T-helper 2 cell treated with Interferon-gamma antibody and Interleukin-4, amounts not matched to agents 5 μg/mL and 100 μg/mL, for 36 hours (primary cell): ENCODE results near the gene ALDH5A1.

Experiments used
- DNase-seq: peaks from one replicate; pipeline ENCODE4 v3.0.0; 2021; ENCODE audit warnings: low spot score
- H3K27ac Mint-ChIP-seq: one replicate; pipeline ENCODE4 v1.8.0; 2021; ENCODE audit warnings: mild to moderate bottlenecking, mixed read lengths
- H3K27me3 Mint-ChIP-seq: one replicate; pipeline ENCODE4 v1.8.0; 2021; ENCODE audit warnings: low read depth, mixed read lengths
- H3K36me3 Mint-ChIP-seq: one replicate; pipeline ENCODE4 v1.8.0; 2021; ENCODE audit warnings: low read depth, mixed read lengths
- H3K4me1 Mint-ChIP-seq: one replicate; pipeline ENCODE4 v1.8.0; 2021; ENCODE audit warnings: low read depth, mixed read lengths
- H3K4me3 Mint-ChIP-seq: one replicate; pipeline ENCODE4 v1.8.0; 2022; ENCODE audit warnings: mild to moderate bottlenecking, moderate library complexity, mixed read lengths
- H3K9me3 Mint-ChIP-seq: one replicate; pipeline ENCODE4 v1.8.0; 2021; ENCODE audit warnings: mixed read lengths

Gene ALDH5A1

DNA sequence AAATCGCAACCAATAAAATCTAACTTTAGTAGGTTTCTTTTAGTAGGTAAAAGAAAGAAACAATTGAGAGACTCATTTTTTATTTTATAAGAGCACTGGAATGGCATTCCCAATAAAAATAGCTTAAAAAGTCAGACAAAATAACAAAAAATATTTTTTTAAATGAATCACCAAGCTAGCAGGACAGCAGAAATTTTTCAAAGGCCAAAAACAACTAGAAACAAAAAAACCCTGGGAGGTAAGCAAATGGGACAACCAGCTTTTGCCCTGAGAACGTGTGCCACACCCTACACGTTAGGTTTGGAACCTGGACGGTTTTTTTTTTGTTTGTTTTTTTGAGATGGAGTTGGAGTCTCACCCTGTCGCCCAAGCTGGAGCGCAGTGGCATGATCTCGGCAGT is 25.0 kb upstream of the ALDH5A1 start:
- Mint-ChIP-seq H3K36me3 (no peaks in the 10 kb centered on the region), H3K9me3 (no peaks in the 10 kb centered on the region), H3K27me3 (peaks cover 2% of the 10 kb centered on the region), H3K27ac (no peak overlapping the region), H3K4me3 (no peak overlapping the region), H3K4me1 (no peaks in the 10 kb centered on the region)
- DNase-seq = no peak

DNA sequence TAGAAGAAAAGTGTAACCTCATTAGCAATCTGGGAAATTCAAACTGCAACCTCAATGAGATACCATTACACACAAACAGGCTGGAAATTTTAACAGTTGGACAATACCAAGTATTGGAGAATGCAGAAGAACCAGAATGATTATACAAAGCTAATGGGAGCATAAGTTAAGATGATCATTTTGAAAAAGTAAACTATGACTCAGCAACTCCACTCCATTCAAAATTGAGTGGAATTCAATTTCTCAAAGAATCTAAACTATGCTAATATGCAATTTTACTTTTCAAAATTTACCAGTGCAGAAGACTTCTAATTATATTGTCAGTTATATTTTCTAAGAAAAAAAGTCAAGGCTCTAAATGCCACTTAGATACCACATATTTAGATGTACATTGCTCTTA is 22.6 kb upstream of the ALDH5A1 start:
- no peak overlapping the region for H3K4me3 Mint-ChIP-seq
- H3K27me3 Mint-ChIP-seq = no peaks in the 10 kb centered on the region
- DNase-seq = no peak
- no peak overlapping the region for H3K27ac Mint-ChIP-seq
- H3K36me3 Mint-ChIP-seq = no peaks in the 10 kb centered on the region
- no peaks in the 10 kb centered on the region for H3K4me1 Mint-ChIP-seq
- H3K9me3 Mint-ChIP-seq = no peaks in the 10 kb centered on the region

DNA sequence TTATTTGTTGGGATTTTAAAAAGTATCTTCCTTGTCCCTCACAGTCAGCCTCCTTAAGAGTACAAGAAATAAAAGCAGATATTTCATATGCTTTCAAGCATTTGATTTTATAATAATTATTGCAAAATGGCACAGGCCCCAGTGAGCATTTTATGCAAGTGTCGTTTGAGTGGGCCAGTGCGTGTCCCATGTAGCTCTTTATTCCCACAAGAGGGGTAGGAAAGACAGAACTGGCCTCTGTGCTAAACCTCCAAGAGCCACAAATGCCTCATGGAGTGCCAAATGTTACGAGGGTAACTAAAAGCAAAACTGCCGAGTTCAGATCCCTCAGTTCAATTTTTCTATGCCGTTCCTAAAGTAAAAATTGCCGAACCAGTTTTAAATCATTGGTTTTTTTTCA is 18.1 kb upstream of the ALDH5A1 start:
- no peak overlapping the region for H3K4me3 Mint-ChIP-seq
- H3K4me1 Mint-ChIP-seq = no peaks in the 10 kb centered on the region
- H3K27me3 Mint-ChIP-seq = peaks cover 2% of the 10 kb centered on the region
- no peaks in the 10 kb centered on the region for H3K36me3 Mint-ChIP-seq
- no peak for DNase-seq
- no peaks in the 10 kb centered on the region for H3K9me3 Mint-ChIP-seq
- H3K27ac Mint-ChIP-seq = no peak overlapping the region

DNA sequence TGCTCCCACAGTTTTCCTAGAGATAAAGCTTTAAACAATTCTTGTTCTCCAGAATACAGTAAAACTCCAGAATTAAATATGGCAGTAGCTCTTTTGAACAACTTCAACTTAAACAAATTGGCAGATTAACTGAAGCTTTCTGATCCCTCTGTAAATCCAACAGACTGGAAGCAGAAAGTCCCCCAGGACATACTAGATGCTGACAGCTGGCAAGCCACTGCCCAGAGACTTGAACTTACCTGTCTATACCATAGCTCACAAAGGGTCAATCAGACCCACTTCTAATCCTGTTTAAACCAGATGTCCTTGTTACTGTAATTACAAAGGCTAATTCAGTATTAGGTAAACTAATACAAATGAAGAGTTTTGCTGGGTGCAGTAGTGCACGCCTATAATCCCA is 17.7 kb upstream of the ALDH5A1 start:
- no peaks in the 10 kb centered on the region for H3K4me1 Mint-ChIP-seq
- H3K36me3 Mint-ChIP-seq = no peaks in the 10 kb centered on the region
- DNase-seq = no peak
- H3K4me3 Mint-ChIP-seq = no peak overlapping the region
- H3K9me3 Mint-ChIP-seq = no peaks in the 10 kb centered on the region
- H3K27me3 Mint-ChIP-seq = peaks cover 2% of the 10 kb centered on the region
- no peak overlapping the region for H3K27ac Mint-ChIP-seq

DNA sequence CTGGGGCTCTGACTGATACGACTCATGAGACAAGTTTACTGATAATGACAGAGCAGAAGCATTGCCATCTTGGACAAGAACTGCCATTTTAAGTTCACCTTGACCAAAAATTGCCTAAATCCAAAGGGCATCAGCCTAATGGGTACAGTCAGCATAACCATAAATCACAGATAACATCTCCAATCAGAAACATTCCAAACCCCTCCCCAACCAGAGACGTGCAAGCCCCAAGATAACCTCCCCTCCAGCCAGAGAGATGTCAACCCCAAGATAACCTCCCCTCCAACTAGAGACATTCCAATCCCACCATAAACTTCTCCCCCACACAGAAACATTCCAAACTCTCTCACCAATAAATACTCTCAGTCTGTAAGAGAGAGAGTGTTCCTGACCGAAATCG is 15.9 kb upstream of the ALDH5A1 start:
- Mint-ChIP-seq H3K27me3 (peaks cover 2% of the 10 kb centered on the region), H3K36me3 (no peaks in the 10 kb centered on the region), H3K27ac (no peak overlapping the region), H3K9me3 (no peaks in the 10 kb centered on the region), H3K4me1 (no peaks in the 10 kb centered on the region), H3K4me3 (no peak overlapping the region)
- no peak for DNase-seq

DNA sequence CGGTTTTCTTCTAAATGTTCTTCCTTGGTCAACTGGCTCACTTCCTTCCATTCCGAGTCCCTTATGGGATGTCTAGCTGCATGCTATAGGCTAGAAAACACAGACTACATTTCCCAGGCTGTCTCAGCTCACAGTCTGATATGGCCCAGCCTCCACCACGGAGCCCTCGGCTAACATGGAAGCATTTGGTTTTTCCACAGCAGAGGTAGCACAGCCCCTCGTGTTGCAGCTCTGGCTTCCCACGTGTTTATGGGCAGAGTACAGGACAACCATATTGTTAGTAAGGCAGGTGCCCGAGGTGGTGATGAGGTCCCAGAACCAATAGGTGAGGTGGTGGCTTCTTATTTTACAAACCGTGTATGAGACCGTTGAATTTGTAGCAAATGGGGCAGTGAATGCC is 14.1 kb upstream of the ALDH5A1 start:
- no peak overlapping the region for H3K27ac Mint-ChIP-seq
- H3K36me3 Mint-ChIP-seq = no peaks in the 10 kb centered on the region
- H3K27me3 Mint-ChIP-seq = peaks cover 2% of the 10 kb centered on the region
- H3K9me3 Mint-ChIP-seq = no peaks in the 10 kb centered on the region
- H3K4me3 Mint-ChIP-seq = no peak overlapping the region
- no peak for DNase-seq
- H3K4me1 Mint-ChIP-seq = no peaks in the 10 kb centered on the region

DNA sequence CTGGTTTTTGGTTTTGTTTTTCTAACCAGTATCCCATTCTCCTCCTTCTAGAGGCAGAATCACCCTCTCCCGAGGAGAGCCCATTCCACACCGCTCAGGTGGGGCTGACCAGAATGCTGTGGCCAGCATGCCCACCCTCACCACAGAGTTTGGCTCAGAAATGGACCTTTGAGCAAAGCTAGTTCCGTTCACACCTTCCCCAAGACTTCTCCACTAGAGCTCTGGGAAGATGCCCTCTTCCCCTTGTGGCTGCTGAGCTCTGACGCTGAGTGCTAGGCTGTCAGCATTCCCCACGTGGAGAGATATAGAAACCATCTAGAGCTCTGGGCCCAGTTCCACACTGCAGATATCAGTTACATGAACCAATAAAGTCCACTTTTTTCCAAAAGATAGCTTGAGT is 13.3 kb upstream of the ALDH5A1 start:
- Mint-ChIP-seq H3K4me1 (peaks cover 2% of the 10 kb centered on the region), H3K4me3 (no peak overlapping the region), H3K9me3 (no peaks in the 10 kb centered on the region), H3K27ac (no peak overlapping the region), H3K36me3 (no peaks in the 10 kb centered on the region), H3K27me3 (peaks cover 2% of the 10 kb centered on the region)
- DNase-seq = no peak

DNA sequence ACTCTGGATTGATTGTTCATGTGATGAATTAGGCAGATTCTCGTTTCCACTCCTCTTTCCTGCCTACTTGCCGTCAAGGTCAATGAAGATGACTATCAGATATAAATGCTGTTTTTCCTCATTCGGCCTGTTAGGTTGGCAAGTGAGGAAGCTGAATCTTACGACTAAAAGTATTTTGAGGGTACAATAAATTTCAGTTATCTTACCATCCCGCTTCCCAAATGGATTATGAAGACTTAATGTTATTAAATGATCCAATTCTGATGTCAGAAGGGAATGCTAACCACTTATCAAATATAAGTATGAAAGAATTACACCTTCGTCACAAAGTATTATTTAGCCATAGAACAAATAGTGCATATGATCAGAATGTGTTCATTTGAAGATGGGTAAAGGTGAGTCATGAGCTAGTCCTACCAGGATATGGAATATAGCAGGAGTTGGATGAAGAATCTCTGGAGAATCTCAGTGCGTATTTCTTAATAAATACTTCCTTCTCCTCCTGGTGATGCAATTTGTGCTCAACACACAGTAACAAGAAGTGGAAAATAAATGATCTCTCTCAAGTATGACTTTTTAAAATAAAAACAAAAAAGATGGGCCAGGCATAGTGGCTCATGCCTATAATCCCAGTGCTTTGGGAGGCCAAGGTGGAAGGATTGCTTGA is 10.0 kb upstream of the ALDH5A1 start:
- Mint-ChIP-seq H3K36me3 (no peaks in the 10 kb centered on the region), H3K4me3 (no peak overlapping the region), H3K27ac (no peak overlapping the region), H3K4me1 (peaks cover 2% of the 10 kb centered on the region), H3K27me3 (no peaks in the 10 kb centered on the region), H3K9me3 (no peaks in the 10 kb centered on the region)
- DNase-seq = no peak

DNA sequence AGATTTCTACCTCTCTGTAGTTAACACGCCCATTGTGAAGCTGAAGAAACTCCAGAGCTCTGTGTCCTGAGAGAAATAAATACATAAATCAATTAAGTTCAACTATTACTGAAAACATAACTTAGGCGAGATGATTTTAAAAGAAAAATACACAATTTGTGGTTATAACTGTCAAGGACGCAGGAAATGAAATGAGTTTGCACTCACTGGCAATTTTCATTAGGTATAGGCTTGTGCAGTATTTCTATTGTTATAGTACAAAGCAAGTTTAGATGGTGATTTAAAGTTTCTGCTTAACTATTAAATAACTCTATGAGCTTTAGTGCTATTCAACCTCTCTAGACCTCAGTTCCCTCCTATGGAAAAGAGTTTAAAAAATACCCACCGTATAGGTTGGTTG is 8.7 kb upstream of the ALDH5A1 start:
- Mint-ChIP-seq H3K27me3 (no peaks in the 10 kb centered on the region), H3K4me3 (no peak overlapping the region), H3K9me3 (no peaks in the 10 kb centered on the region), H3K27ac (no peak overlapping the region), H3K36me3 (no peaks in the 10 kb centered on the region), H3K4me1 (peaks cover 2% of the 10 kb centered on the region)
- DNase-seq = no peak

DNA sequence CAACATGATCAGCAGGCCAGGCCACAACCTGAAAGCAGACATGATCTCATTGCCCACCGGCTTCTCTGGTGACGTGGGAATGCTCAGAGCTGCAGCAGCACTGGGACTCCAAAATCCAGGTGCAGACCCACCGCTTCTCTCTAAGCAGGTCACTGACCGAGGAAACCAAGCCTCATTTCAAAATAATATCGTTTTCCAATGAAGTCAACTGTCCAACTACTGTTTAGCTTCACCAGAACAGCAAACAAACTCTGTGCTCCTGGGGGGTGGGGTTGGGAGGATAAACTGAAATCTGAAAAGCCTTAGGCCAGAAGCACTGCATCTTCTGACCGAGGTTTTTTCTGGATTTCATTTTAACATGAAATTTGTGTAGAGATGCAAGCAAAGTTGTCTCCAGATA is 5.3 kb upstream of the ALDH5A1 start, which contains the start of gene GPLD1:
Gene GPLD1, minus strand, starts transcription at position 109 of the 400 bp plus-strand sequence. Its CDS starts 67 bp downstream, at position 42.
- Mint-ChIP-seq H3K27me3 (no peaks in the 10 kb centered on the region), H3K36me3 (no peaks in the 10 kb centered on the region), H3K27ac (no peak within 1 kb of the TSS), H3K9me3 (no peaks in the 10 kb centered on the region), H3K4me1 (peaks cover 11% of the 10 kb centered on the region), H3K4me3 (no peak within 1 kb of the TSS)
- no peak for DNase-seq

DNA sequence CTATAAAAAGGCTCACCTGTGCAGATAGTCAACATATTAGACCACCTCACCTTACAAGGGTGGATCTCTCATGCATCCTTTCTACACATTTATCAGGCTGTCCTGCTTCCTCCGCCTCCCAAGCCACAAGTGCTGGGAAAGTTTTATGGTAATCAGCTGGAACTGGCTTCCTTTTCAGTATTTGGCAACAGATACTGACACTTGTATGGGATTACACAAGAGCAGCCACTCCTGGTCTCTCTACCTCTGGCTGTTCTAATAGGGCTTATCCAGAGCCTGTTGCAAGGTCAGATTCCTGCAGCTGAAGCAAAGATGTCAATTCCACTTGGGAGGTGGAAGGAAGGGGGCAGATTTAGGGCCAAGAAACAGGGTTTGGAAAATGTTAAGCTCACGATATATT is 4.9 kb upstream of the ALDH5A1 start:
- H3K4me1 Mint-ChIP-seq = peaks cover 11% of the 10 kb centered on the region
- no peaks in the 10 kb centered on the region for H3K9me3 Mint-ChIP-seq
- no peak overlapping the region for H3K27ac Mint-ChIP-seq
- H3K36me3 Mint-ChIP-seq = no peaks in the 10 kb centered on the region
- no peak for DNase-seq
- no peak overlapping the region for H3K4me3 Mint-ChIP-seq
- H3K27me3 Mint-ChIP-seq = no peaks in the 10 kb centered on the region

DNA sequence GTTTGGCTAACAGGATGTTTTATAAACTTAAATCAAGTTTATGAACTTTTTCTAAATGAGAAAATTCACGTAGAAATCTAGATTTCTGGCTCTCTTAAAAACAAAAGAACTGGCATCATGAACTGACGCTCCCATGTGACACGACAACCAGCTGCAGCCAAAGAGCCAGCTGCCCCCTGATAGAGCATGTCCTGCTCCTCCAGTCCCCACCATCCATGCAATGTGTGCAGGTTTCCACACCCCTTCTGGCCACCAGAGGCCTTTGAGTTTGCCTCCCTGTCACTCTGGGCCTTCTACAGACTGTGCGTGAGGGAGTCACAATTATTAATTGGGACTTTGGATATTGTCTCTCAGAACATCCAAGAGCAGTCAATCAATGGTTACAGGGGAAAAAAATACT is 3.8 kb upstream of the ALDH5A1 start:
- DNase-seq = no peak
- Mint-ChIP-seq H3K9me3 (no peaks in the 10 kb centered on the region), H3K27me3 (peaks cover 1% of the 10 kb centered on the region), H3K27ac (no peak overlapping the region), H3K4me1 (peaks cover 12% of the 10 kb centered on the region), H3K4me3 (no peak overlapping the region), H3K36me3 (no peaks in the 10 kb centered on the region)

DNA sequence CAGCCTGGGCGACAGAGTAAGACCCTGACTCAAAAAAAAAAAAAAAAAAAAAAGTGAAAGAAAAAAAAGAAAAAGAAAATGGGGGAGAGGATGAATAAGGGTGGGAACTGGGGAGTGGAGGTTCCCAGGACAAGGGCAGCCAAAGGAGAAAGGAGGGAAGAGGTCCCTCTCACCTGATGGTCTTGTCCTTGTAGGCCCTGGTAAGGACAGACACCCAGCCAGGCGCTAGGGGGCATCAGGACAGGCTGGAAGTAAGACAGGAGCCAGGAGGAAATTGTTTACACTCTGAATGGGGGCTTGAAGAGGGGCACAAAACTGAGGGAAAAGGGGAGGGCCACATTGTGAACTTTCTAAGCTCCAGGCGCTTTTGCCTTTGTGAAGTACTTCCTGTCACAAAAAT is 2.3 kb upstream of the ALDH5A1 start:
- DNase-seq = no peak
- Mint-ChIP-seq H3K4me3 (no peak overlapping the region), H3K4me1 (peaks cover 12% of the 10 kb centered on the region), H3K27ac (no peak overlapping the region), H3K27me3 (peaks cover 1% of the 10 kb centered on the region), H3K36me3 (no peaks in the 10 kb centered on the region), H3K9me3 (no peaks in the 10 kb centered on the region)

DNA sequence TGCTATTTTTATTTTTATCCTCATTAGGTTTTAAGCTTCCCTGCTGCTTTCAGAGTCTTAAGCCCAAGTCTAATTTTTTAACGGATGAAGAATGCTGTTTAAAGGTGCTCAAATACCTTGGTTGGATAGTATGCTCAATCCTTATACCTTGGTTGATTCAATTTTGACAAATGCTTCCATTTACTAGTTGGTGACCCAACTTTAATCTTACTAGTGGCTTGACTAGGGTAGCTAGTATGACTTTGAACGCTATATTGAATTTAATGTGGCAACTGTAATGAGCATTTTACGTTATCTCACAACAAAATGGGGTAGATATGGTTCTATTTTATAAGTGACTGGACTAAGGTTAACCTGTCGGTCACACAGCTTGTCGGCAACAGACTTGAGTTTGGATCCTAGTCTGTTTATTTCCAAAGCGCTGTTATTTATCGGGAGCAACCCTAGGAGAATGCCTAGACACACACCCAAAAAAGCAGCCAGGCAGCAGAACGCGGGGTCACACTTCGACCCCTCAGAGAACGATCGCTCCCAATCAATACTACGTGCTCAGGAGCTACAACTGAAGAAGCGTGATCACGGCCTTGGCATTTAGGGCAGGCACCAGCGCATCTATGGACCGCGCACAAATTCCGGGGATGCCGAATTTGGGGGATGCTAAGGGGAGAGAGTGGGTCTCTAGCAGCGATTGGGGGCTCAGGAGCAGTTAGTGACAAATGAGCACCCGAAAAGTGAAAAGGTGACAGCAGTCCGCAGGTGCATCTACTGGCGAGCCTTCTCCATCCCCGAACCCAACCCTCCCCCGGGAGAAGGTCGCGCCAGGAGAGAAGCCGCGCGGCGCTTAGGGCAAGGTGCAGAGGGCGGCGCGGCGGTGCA is 586 bp upstream of the ALDH5A1 start:
- H3K9me3 Mint-ChIP-seq = no peaks in the 10 kb centered on the region
- H3K4me1 Mint-ChIP-seq = peaks cover 15% of the 10 kb centered on the region
- peaks cover 1% of the 10 kb centered on the region for H3K27me3 Mint-ChIP-seq
- DNase-seq = no peak
- peak overlapping the region; percentile 18 for H3K27ac Mint-ChIP-seq
- peak overlapping the region; percentile 82 for H3K4me3 Mint-ChIP-seq
- no peaks in the 10 kb centered on the region for H3K36me3 Mint-ChIP-seq
